Aorta (tissue), 5 donors: ENCODE data around the gene CHRM4. TPM values are rescaled to one million over a fixed set of nuclear protein-coding genes. Genes with fewer than 3 reads are reported as not detected.

ENCODE experiments used
- ATAC-seq: fragments of 200-7000 bp; cut with Tn5 transposase; one replicate; pipeline ENCODE4 v1.9.1; 2022; ENCODE audit warnings: moderate library complexity; ENCODE audit not compliant: low FRiP score
- DNase-seq, 2 donors: peaks; one replicate each; pipeline ENCODE4 v3.0.0-alpha.2; 2020
- H3K27ac ChIP-seq, 2 donors: one replicate each; pipeline ENCODE4 v1.5.1; 2013; ENCODE audit warnings: low read length in 2 of 2, mild to moderate bottlenecking in 2 of 2, moderate library complexity in 2 of 2, control low read depth in 1 of 2, inconsistent platforms in 1 of 2, low read depth in 1 of 2
- H3K27me3 ChIP-seq, 2 donors: one replicate each; pipeline ENCODE4 v1.6.1; 2013; ENCODE audit warnings: control low read depth in 1 of 2, low read length in 1 of 2, mild to moderate bottlenecking in 1 of 2, moderate library complexity in 1 of 2; ENCODE audit not compliant: insufficient read depth in 2 of 2, control insufficient read depth in 1 of 2
- H3K36me3 ChIP-seq, 2 donors: one replicate each; pipeline ENCODE4 v1.6.1; 2013; ENCODE audit warnings: control low read depth in 1 of 2, low read length in 1 of 2, mild to moderate bottlenecking in 1 of 2; ENCODE audit not compliant: insufficient read depth in 2 of 2, control insufficient read depth in 1 of 2
- H3K4me1 ChIP-seq, 2 donors: one replicate each; pipeline ENCODE4 v1.6.1; 2013; ENCODE audit warnings: low read length in 2 of 2, control low read depth in 1 of 2, mild to moderate bottlenecking in 1 of 2, moderate library complexity in 1 of 2; ENCODE audit not compliant: insufficient read depth in 2 of 2, control insufficient read depth in 1 of 2
- H3K4me3 ChIP-seq, 2 donors: one replicate each; pipeline ENCODE4 v1.5.1; 2013; ENCODE audit warnings: low read length in 2 of 2, control low read depth in 1 of 2, mild to moderate bottlenecking in 1 of 2
- H3K9me3 ChIP-seq: one replicate; pipeline ENCODE4 v1.6.1; 2013; ENCODE audit warnings: mild to moderate bottlenecking, low read length; ENCODE audit not compliant: control insufficient read depth
- WGBS, 2 donors: extraction: QIAGEN DNeasy Blood & Tissue Kit; methylation state at CpG; one replicate each; pipeline ENCODE4 v1.1.7; 2013; 5-methylcytosine and 5-hydroxymethylcytosine counted together
- intact Hi-C, 2 donors: fragments of 100-400 bp; cut with DNase I; formaldehyde crosslinking; loops; one replicate each; pipeline versions ENCODE4 v1.14.2 to v1.15.0; 2022
- polyA plus RNA-seq, 2 donors: library from polyadenylated mRNA; stranded (reverse); fragments of 200-250 nt; gene quantifications; one replicate each; pipeline ENCODE4 v1.2.3, GENCODE V29; 2013
- total RNA-seq, 2 donors: library from RNA; stranded (reverse); fragmentation: NEBNext Ultra II Directional; extraction: Animal tissue kit (Norgen Biotek cat#: 25700); gene quantifications; one replicate each; pipeline ENCODE4 v1.2.1, GENCODE V29; 2021
- donor health status: healthy with polysubstance abuse.
- donor health status: Bipolar disorder and iron deficiency.
- donor health status: DM: no; HTN: no; CAD: no.
- donor health status: DM: no; HTN: no; CAD: no.
- donor health status: DM: yes; HTN: yes; CAD: no.

CHRM4 gene
- total and polyA plus RNA-seq, 4 donors, result 0.28 to 1.9 (median 0.29) TPM; not detected in 1

DNA sequence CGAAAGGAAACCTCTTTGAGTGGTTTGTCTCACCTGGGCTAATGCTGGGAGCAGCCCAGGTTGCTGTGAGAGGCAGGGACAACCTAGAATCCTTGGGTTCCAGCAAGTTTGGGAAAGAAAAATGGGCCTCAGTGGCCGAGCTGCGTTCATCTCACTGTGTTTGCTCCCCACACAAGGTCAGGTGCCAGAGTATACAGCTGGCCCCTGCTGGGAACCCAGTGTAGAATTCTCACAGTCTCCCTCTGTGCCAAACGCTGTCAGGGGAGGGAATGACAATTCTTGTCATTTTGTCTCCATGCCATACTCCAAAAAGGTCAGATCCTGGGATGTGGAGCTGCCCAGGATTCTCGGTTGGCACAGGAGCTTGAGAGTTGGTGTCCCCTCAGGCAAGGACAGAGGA is 40.0 kb downstream of the CHRM4 start:
- Histone ChIP-seq H3K27ac (no peak overlapping the region), H3K27me3 (no peaks in the 10 kb centered on the region), H3K4me3 (no peak overlapping the region), H3K36me3 (no peaks in the 10 kb centered on the region), H3K9me3 (no peaks in the 10 kb centered on the region), H3K4me1 (peaks cover 0 to 2% of the 10 kb centered on the region in 2 donors)
- no peak for DNase-seq
- WGBS, 2 donors, result 57 to 60% methylated on average over 5 of the region's 5 CpGs
- intact Hi-C loops, result no loop called here
- ATAC-seq, result no peak

DNA sequence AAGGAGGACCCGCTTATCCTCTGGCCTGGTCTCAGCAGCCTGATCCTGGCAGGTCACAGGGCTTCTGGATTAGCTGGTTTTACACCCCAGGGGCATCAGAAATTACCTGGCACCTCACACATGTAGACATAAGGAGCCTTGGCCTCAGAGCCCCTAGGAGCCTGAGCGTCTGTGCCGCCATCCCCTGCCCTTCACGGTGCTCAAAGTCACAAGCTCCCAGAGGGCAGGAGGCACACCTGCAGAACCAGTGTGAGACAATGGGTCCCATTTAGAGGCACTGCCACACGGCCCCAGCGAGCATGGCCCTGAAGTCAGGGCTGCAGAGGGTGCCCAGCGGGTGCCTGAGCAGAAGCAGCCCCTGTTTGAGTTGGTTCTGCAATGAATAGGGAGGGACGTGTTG is 40.4 kb downstream of the CHRM4 start:
- no peak for ATAC-seq
- H3K4me1 ChIP-seq, result peaks cover 0 to 2% of the 10 kb centered on the region in 2 donors
- H3K9me3 ChIP-seq, result no peaks in the 10 kb centered on the region
- H3K27me3 ChIP-seq, result no peaks in the 10 kb centered on the region
- DNase-seq, result peak in 1 of 2 donors; percentile 54
- no peak overlapping the region for H3K27ac ChIP-seq
- 86 to 89% methylated on average over 8 of the region's 8 CpGs for WGBS, 2 donors
- intact Hi-C loops, result no loop called here
- no peaks in the 10 kb centered on the region for H3K36me3 ChIP-seq
- no peak overlapping the region for H3K4me3 ChIP-seq

DNA sequence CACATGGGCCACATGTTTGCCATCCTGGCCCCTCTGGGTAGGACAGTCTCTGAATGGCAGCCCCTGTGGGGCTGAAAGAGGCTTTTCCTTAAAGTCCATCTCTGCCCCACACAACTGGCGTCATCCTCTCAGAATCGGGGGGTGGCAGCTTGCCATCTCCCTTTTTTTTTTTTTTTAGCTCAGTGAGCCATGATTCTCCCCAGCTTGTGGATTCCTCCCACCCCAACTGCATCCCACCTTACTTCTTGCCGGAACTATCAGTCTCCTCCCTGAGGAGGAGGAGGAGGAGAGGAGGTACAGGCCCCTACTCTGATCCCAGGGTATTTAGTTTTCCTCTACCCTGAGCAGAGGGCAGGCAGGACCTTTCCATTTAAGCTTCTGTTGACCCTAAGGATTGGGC is 40.9 kb downstream of the CHRM4 start:
- H3K9me3 ChIP-seq, result no peaks in the 10 kb centered on the region
- H3K36me3 ChIP-seq, result no peaks in the 10 kb centered on the region
- DNase-seq, result no peak
- no peaks in the 10 kb centered on the region for H3K27me3 ChIP-seq
- no peak for ATAC-seq
- 59% methylated on average over 3 of the region's 3 CpGs for WGBS, 2 donors
- intact Hi-C loops, result no loop called here
- H3K4me3 ChIP-seq, result no peak overlapping the region
- H3K27ac ChIP-seq, result no peak overlapping the region
- H3K4me1 ChIP-seq, result peaks cover 0 to 2% of the 10 kb centered on the region in 2 donors

DNA sequence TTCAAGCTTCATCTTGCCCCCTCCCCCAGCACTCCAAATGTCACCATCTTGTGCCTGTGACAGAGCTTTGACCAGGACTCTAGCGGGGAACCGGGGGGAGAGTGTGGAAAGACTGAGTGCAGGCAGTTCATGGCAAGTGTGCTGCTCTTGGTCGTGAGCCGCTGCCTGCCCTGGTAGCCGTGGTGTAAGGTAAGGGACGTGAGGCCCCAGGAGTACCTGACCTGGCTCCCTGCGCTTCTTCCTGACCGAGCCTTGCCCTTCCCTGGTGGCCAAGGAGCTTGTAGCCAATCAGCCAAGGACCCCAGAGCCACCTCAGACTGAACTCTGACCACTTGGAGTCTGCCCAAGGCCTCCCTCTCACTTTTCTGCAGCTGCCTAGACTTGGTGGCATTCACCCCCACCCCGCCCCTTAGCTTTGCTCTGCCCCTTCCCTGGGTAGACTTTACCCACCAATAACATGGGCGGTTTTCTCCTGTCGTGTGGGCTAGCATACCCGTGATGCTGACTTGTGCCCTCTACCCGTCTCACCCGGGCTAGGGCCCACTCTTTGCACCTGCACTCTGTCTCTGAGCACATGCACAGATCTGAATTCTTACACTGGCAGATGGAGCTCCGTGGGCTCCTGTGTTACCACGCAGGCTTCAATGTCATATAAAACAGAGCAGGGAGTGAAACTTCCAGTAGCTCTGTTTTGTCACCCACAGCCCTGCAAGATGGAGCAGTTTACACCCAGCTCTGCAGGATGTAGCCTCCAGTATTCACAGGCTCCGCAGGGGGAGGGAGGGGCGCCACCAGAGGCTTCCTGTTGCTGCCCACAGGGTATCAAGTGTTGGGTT is 42.8 kb downstream of the CHRM4 start:
- Histone ChIP-seq H3K4me3 (no peak overlapping the region), H3K4me1 (peaks cover 0 to 2% of the 10 kb centered on the region in 2 donors), H3K36me3 (no peaks in the 10 kb centered on the region), H3K27me3 (no peaks in the 10 kb centered on the region), H3K9me3 (no peaks in the 10 kb centered on the region), H3K27ac (no peak overlapping the region)
- no peak for DNase-seq
- no peak for ATAC-seq
- intact Hi-C loops, result no loop called here
- WGBS, 2 donors, result 81 to 87% methylated on average over 18 of the region's 18 CpGs

DNA sequence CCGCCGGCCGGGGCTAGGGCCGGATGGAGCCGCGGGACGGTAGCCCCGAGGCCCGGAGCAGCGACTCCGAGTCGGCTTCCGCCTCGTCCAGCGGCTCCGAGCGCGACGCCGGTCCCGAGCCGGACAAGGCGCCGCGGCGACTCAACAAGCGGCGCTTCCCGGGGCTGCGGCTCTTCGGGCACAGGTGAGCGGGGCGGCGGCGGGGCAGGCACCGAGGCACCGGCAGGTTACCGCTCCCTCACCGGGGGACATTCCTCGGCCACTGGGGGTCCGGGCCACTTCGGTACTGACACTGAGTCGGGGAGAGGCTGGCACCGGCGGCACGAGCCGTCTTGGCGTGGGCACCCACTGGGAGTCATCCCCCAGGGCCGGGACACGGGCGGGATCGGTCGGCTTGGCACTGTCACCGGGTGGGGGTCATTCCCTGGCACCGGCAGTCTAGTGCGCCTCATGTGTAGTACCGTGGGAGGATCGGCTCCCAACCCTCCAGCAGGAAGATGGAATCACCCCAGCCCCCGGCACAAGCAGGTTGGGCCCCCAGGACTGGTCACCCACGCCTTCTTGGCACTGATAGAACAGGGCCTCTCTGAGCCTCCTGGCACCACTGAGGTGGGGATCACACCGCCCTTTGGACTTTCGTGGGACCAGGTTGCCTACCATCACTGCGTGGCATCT is 43.8 kb downstream of the CHRM4 start:
- Histone ChIP-seq H3K4me3 (peak overlapping the region; percentile 43 to 65), H3K9me3 (no peaks in the 10 kb centered on the region), H3K4me1 (peaks cover 0 to 2% of the 10 kb centered on the region in 2 donors), H3K27me3 (no peaks in the 10 kb centered on the region), H3K27ac (no peak overlapping the region), H3K36me3 (no peaks in the 10 kb centered on the region)
- 22 to 25% methylated on average over 46 to 63 of the region's 63 CpGs for WGBS, 2 donors
- intact Hi-C loops, result no loop called here
- DNase-seq, result peak; percentile 72 to 84
- ATAC-seq, result peak; percentile 2

DNA sequence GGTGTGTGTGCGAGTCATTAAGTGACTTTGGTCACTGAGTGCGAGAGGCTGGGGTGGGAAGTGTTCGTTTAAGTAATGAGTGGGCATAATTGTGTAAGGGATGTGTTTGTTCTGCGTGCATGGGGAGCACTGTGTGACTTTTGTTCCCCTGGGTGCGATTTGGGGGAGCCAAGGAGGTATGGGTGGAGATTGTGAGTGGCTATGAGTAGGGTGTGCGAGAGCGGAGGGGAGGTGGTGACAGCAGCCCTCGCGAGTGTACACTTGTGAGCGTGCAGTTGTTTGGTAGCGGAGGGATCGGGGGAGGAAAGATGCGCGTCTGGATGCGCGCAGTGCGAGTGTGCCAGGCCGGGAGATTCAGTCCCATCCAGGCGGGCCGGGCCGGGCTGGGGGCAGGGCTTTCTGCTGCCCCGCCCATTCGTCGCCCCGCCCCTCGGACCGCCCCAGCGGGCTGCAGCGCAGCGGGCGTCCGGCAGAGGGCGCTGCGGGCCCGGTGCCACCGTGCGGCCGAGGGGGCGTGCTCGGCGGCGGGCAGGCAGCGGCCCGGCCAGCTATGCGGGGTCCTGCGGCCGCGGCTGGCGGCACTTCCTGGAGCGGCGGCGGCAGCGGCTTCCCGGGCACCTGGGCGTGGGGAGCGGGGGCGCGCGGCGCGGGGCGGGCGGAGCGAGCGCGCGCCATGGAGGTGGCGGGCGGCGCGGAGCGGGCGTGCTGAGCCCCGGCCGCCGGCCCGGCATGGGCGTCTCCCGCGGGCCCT is 44.5 kb downstream of the CHRM4 start, which contains the start of gene DGKZ:
Gene DGKZ, plus strand, starts transcription at position 578 of the 751 bp plus-strand sequence. CDS start 197 bp downstream, outside the sequence.
- Histone ChIP-seq H3K36me3 (no peaks in the 10 kb centered on the region), H3K27me3 (no peaks in the 10 kb centered on the region), H3K27ac (no peak within 1 kb of the TSS), H3K4me1 (peaks cover 0 to 2% of the 10 kb centered on the region in 2 donors), H3K9me3 (no peaks in the 10 kb centered on the region), H3K4me3 (peak within 1 kb of the TSS; percentile 43 to 65)
- intact Hi-C loops, result no loop called here
- 10 to 17% methylated on average over 39 to 80 of the region's 80 CpGs for WGBS, 2 donors
- ATAC-seq (peak; percentile 95), DNase-seq (peak; percentile 90 to 95)

DNA sequence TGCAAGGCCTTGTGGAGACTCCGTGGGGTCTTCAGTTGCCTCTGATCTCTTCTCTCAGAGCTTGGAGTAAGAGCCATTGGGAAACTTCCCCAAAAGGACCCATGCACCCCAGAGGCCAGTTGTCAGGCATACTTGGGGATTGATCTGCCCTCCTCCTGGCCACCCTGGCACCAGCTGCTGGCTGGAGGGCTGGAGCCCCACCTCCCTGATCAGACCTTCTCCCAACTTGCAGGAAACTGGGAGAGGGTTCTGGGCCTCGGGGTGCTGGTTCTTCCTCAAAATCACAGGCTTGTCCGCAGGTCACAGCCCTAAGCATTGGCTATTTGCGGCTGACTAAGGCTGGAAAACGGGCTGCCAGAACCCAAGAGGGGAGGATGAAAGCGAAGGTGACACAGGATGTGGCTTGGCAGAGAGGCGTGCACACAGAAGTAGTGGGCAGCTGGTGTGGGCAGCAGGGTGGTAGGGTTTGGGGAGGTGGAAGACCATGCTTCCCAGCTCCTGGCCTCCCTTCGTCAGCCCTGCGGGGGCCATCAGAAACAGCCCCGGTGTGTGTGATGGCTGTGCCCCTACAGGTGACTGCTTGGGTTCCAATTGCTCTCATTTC is 45.6 kb downstream of the CHRM4 start:
- Histone ChIP-seq H3K27ac (no peak overlapping the region), H3K27me3 (no peaks in the 10 kb centered on the region), H3K36me3 (no peaks in the 10 kb centered on the region), H3K4me1 (peaks cover 0 to 2% of the 10 kb centered on the region in 2 donors), H3K9me3 (no peaks in the 10 kb centered on the region), H3K4me3 (no peak overlapping the region)
- WGBS, 2 donors, result 90 to 91% methylated on average over 10 of the region's 10 CpGs
- intact Hi-C loops, result no loop called here
- DNase-seq (no peak), ATAC-seq (no peak)

DNA sequence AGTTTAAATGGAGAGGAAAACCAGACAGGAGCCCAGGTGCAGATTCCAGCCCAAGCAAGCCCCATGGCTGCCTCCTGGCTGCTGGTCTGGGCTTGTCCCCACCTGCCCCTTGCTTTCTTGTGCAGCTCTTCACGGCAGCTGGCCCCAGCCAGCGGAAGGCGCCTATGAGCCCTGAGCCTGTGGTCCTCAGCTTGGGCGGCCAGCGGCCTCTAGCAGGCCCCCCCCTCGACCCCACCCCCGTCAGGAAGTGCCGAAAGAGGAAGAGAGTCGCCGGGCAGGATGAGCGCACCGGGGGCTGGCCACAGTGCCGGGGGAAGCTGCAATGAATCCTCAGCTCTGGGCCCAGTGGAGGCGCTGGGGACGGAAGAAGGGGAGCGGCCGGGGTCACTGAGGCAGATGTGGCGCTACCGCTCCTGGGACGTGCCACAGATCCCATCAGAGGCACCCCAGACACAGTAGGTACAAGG is 46.4 kb downstream of the CHRM4 start:
- no peak overlapping the region for H3K4me3 ChIP-seq
- intact Hi-C loops, result no loop called here
- peak in 1 of 2 donors; percentile 79 for DNase-seq
- H3K27me3 ChIP-seq, result no peaks in the 10 kb centered on the region
- H3K4me1 ChIP-seq, result peaks cover 0 to 2% of the 10 kb centered on the region in 2 donors
- no peaks in the 10 kb centered on the region for H3K36me3 ChIP-seq
- no peaks in the 10 kb centered on the region for H3K9me3 ChIP-seq
- ATAC-seq, result no peak
- no peak overlapping the region for H3K27ac ChIP-seq
- 65 to 71% methylated on average over 20 of the region's 20 CpGs for WGBS, 2 donors
